Measurements from ENCODE around the gene GRIK1. TPM values are rescaled to one million over a fixed set of nuclear protein-coding genes. Genes with fewer than 3 reads are reported as not detected.
"Not testable (repeated sequence)": the region's sequence is repeated elsewhere in the genome, so short reads cannot be mapped to it uniquely, and the experiment has no call there.

The GRIK1 gene
- total RNA-seq, 2 experiments from 2014 or later: not detected

DNA sequence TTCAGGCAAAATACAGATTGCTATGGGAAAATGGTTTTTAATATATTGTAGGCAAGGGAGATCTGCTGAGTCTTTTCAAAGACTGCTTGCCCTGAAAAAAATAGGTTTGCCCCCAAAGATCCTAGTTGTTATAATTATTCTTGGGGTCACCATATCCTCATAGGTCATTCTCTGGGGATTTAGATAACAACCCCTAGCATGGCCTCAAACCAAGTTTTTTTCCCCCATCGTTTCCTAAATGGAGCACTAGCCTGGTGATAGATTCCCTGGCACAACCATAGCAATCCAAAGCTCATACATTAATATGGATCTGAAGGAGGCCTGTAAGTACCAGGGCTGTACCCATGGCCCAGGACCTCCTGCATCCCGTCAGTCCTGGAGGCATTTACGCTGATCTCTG is 325.9 kb downstream of the GRIK1 start:
- TF ChIP-seq, protein P1, sequence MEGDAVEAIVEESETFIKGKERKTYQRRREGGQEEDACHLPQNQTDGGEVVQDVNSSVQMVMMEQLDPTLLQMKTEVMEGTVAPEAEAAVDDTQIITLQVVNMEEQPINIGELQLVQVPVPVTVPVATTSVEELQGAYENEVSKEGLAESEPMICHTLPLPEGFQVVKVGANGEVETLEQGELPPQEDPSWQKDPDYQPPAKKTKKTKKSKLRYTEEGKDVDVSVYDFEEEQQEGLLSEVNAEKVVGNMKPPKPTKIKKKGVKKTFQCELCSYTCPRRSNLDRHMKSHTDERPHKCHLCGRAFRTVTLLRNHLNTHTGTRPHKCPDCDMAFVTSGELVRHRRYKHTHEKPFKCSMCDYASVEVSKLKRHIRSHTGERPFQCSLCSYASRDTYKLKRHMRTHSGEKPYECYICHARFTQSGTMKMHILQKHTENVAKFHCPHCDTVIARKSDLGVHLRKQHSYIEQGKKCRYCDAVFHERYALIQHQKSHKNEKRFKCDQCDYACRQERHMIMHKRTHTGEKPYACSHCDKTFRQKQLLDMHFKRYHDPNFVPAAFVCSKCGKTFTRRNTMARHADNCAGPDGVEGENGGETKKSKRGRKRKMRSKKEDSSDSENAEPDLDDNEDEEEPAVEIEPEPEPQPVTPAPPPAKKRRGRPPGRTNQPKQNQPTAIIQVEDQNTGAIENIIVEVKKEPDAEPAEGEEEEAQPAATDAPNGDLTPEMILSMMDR (IDR thresholded peaks at IDR 0.05): no peak
- CTCF ChIA-PET: no interaction called here
- no peak overlapping the region for H3K4me3 Mint-ChIP-seq
- intact Hi-C loops (cut with micrococcal nuclease): no loop called here
- DNase-seq (no peak), ATAC-seq (no peak)
- POLR2A ChIA-PET: no interaction called here
- no peak overlapping the region for H3K27ac Mint-ChIP-seq
- no peaks in the 10 kb centered on the region for H3K9me3 Mint-ChIP-seq
- peaks cover 3% of the 10 kb centered on the region for H3K36me3 Mint-ChIP-seq (ENCODE audit: low read depth)
- no peaks in the 10 kb centered on the region for H3K27me3 Mint-ChIP-seq
- H3K4me1 Mint-ChIP-seq (ENCODE audit: low read depth): no peaks in the 10 kb centered on the region

DNA sequence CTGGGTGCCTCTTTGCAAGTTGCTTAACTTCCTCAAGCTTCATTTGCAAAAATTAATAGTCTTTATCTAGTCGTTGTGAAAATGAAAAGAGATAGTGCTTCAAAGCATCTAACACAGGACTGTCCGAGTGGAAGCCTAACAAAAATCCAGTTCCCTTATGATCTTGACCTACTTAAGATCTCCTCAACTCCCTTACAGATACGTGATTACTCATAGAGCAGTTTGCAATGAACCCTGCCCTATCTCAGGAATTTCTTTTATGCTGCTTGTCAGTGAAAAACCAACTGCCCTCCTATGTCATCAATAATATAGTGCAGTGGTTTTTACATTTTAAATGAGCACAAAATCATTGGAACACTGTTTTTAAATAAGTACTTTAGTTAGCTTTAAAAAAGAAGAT is 326.8 kb downstream of the GRIK1 start:
- no peaks in the 10 kb centered on the region for H3K27me3 Mint-ChIP-seq
- CTCF ChIA-PET: no interaction called here
- intact Hi-C loops (cut with micrococcal nuclease): no loop called here
- no peaks in the 10 kb centered on the region for H3K9me3 Mint-ChIP-seq
- no peak overlapping the region for H3K4me3 Mint-ChIP-seq
- TF ChIP-seq, protein P1 (IDR thresholded peaks at IDR 0.05): no peak
- POLR2A ChIA-PET: no interaction called here
- no peak for ATAC-seq
- no peak overlapping the region for H3K27ac Mint-ChIP-seq
- H3K36me3 Mint-ChIP-seq (ENCODE audit: low read depth): peaks cover 3% of the 10 kb centered on the region
- no peak for DNase-seq
- no peaks in the 10 kb centered on the region for H3K4me1 Mint-ChIP-seq (ENCODE audit: low read depth)

DNA sequence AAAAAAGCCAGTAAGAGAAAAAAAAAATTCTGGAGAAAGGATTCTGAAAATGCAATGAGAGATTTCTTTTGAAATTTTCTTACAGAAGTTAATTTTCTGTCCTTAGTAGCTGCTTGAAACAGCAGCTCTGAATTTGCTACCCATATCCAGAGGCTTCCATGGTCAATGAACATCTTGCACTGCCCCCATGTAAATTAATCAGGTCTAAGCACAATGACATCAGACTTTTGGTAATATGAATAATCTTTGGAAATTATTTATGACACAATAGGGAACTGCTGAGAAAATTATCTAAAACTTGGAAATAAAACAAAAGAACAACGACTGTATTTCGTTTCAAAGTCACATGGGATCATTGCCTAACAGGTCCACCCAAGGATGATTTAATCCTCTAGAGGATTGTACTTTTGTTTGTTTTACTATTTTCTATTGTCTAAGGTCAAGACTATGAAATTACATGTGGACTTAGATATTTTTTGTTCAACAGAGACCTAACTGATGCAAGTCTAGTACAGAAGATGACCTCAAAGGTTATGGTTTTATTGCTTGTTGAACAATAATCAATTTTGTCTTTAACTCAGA is 328.9 kb downstream of the GRIK1 start:
- no peaks in the 10 kb centered on the region for H3K27me3 Mint-ChIP-seq
- no peaks in the 10 kb centered on the region for H3K4me1 Mint-ChIP-seq (ENCODE audit: low read depth)
- CTCF ChIA-PET: no interaction called here
- ATAC-seq: no peak
- intact Hi-C loops (cut with micrococcal nuclease): no loop called here
- H3K4me3 Mint-ChIP-seq: no peak overlapping the region
- no peak for DNase-seq
- H3K9me3 Mint-ChIP-seq: no peaks in the 10 kb centered on the region
- peaks cover 3% of the 10 kb centered on the region for H3K36me3 Mint-ChIP-seq (ENCODE audit: low read depth)
- TF ChIP-seq, protein P1 (IDR thresholded peaks at IDR 0.05): no peak
- H3K27ac Mint-ChIP-seq: no peak overlapping the region
- POLR2A ChIA-PET: no interaction called here

DNA sequence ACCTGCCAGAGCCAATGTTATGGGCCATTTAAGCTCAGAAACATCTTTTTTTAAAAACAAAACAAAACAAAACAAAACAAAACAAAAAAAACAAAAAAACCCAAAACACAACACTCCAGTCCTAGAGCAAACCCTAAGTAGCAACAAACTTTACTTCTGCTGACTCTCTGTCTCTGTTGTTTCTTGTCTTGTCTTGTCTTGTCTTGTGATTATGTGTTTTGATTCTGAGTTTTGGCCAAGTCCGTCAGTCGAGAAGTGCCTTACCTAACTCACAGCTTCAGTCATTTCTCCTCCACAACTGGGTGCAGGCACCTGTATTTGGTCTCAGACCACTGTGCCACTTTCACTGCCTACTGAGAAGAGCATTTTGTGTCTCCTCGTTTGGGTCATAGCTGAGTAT is 333.2 kb downstream of the GRIK1 start:
- ChIA-PET CTCF (no interaction called here), POLR2A (no interaction called here)
- no peaks in the 10 kb centered on the region for H3K36me3 Mint-ChIP-seq (ENCODE audit: low read depth)
- no peaks in the 10 kb centered on the region for H3K27me3 Mint-ChIP-seq
- TF ChIP-seq, protein P1 (IDR thresholded peaks at IDR 0.05): no peak
- no peak overlapping the region for H3K27ac Mint-ChIP-seq
- intact Hi-C loops (cut with micrococcal nuclease): no loop called here
- no peak for ATAC-seq
- no peaks in the 10 kb centered on the region for H3K4me1 Mint-ChIP-seq (ENCODE audit: low read depth)
- H3K4me3 Mint-ChIP-seq: no peak overlapping the region
- no peaks in the 10 kb centered on the region for H3K9me3 Mint-ChIP-seq
- DNase-seq: no peak

DNA sequence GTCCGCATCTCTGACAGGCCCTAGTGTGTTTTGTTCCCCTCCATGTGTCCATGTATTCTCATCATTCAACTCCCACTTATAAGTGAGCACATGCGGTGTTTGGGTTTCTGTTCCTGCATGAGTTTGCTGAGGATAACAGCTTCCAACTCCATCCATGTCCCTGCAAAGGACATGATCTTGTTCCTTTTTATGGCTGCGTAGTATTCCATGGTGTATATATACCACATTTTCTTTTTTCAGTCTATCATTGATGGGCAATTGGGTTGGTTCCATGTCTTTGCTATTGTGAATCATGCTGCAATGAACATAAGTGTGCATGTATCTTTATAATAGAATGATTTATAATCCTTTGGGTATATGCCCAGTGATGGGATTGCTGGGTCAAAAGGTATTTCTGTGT is 334.6 kb downstream of the GRIK1 start:
- H3K4me3 Mint-ChIP-seq; H3K27me3 Mint-ChIP-seq; CTCF ChIA-PET; DNase-seq; ATAC-seq; POLR2A ChIA-PET; H3K4me1 Mint-ChIP-seq (ENCODE audit: low read depth); H3K27ac Mint-ChIP-seq; H3K36me3 Mint-ChIP-seq (ENCODE audit: low read depth); intact Hi-C loops (cut with micrococcal nuclease); H3K9me3 Mint-ChIP-seq: not testable (repeated sequence)

DNA sequence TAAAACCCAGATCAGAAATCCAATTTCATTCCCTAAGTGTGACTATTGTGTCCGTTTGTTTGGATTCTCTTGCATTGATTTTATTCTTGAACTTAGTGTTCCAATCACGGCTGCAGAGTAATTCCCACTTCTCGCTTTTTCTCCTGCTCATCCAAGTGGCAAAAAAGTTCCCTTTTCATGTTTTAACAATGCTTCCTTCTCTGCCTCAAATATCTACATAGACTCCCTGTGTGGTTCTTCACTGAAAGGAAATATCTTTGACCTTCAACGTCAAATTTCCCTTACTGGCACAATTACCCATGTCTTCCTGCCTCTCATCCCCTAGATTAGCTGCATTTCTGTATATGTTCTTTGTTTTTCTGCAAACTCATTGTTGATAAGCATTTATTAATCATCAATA is 335.7 kb downstream of the GRIK1 start:
- Mint-ChIP-seq H3K4me1 (ENCODE audit: low read depth) (no peaks in the 10 kb centered on the region), H3K36me3 (ENCODE audit: low read depth) (no peaks in the 10 kb centered on the region), H3K9me3 (no peaks in the 10 kb centered on the region), H3K4me3 (no peak overlapping the region), H3K27ac (no peak overlapping the region), H3K27me3 (no peaks in the 10 kb centered on the region)
- TF ChIP-seq, protein P1 (IDR thresholded peaks at IDR 0.05): no peak
- ChIA-PET POLR2A (no interaction called here), CTCF (no interaction called here)
- intact Hi-C loops (cut with micrococcal nuclease): no loop called here
- ATAC-seq (no peak), DNase-seq (no peak)
